ENCODE results near the gene MSLN. TPM values are rescaled to one million over a fixed set of nuclear protein-coding genes. Genes with fewer than 3 reads are reported as not detected.

MSLN gene
- total RNA-seq, 1 experiment from 2014 or later, result 0.73 TPM

GRCh38 chr16:785563-786535, 25.3 kb downstream of the MSLN start:
- Histone ChIP-seq H3K9me2 (replicated peaks; ENCODE audit: low read length) (no peaks in the 10 kb centered on the region), H3K9ac (ENCODE audit: low read length) (no peak overlapping the region), H3F3A (ENCODE audit: low read length, unreplicated experiment) (no peaks in the 10 kb centered on the region), H3K36me3 (ENCODE audit: low read depth, low read length) (no peaks in the 10 kb centered on the region; the same call in 1 of the 2 replicates), H3K27ac (ENCODE audit: low read length) (no peak overlapping the region), H3K4me3 (ENCODE audit: low read length) (no peak overlapping the region), H3K27me3 (ENCODE audit: low read length) (no peaks in the 10 kb centered on the region), H3K79me2 (ENCODE audit: low read length) (peaks cover 44% of the 10 kb centered on the region), H3K4me2 (ENCODE audit: low read length) (no peak overlapping the region), H4K20me1 (ENCODE audit: low read length) (no peaks in the 10 kb centered on the region), H3K9me3 (ENCODE audit: low read length) (no peaks in the 10 kb centered on the region), H3K4me1 (ENCODE audit: insufficient read depth, low read length) (peaks cover 19% of the 10 kb centered on the region), H2AFZ (ENCODE audit: low read length) (no peak overlapping the region)
- no TSS peak for BruUV-seq (replicated peaks)
- no peak for TF ChIP-seq EZH2phosphoT487 (IDR thresholded peaks at IDR 0.05; ENCODE audit: borderline replicate concordance, low read length)
- TF ChIP-seq EZH2 (IDR thresholded peaks at IDR 0.05; ENCODE audit: low read length, unreplicated experiment), result no peak
- TF ChIP-seq CTCF (conservative IDR thresholded peaks at IDR 0.05; ENCODE audit: low read depth, low read length), result peak; percentile 69
- ChIA-PET POLR2A (ENCODE audit: unreplicated experiment) (interaction anchor here (0.5 kb wide), 1 partner anchor 110 kb away, joined by 11 read pairs; the partner anchor contains the start of gene RHBDL1), CTCF (no interaction called here)
- ATAC-seq (no peak), DNase-seq (peak; percentile 48)
- intact Hi-C loops (cut with micrococcal nuclease), result loop anchor here (10.0 kb wide), 1 partner anchor 71 kb away; the partner anchor contains the start of gene METRN

GRCh38 chr16:787321-787966, 26.9 kb downstream of the MSLN start:
- H3K4me1 ChIP-seq (ENCODE audit: insufficient read depth, low read length), result peaks cover 19% of the 10 kb centered on the region
- intact Hi-C loops (cut with micrococcal nuclease), result loop anchor here (10.0 kb wide), 1 partner anchor 73 kb away; the partner anchor contains the start of gene METRN
- no peaks in the 10 kb centered on the region for H3K9me3 ChIP-seq (ENCODE audit: low read length)
- H3K27me3 ChIP-seq (ENCODE audit: low read length), result no peaks in the 10 kb centered on the region
- H3K79me2 ChIP-seq (ENCODE audit: low read length), result peaks cover 45% of the 10 kb centered on the region
- H3K9me2 ChIP-seq (replicated peaks; ENCODE audit: low read length), result no peaks in the 10 kb centered on the region
- CTCF ChIA-PET, result interaction anchor here (0.6 kb wide), 1 partner anchor 48 kb away, joined by 6 read pairs; no protein-coding TSS in a partner anchor
- TF ChIP-seq CTCF (conservative IDR thresholded peaks at IDR 0.05; ENCODE audit: low read depth, low read length), result no peak
- TF ChIP-seq EZH2phosphoT487 (IDR thresholded peaks at IDR 0.05; ENCODE audit: borderline replicate concordance, low read length), result no peak
- no peak for TF ChIP-seq EZH2 (IDR thresholded peaks at IDR 0.05; ENCODE audit: low read length, unreplicated experiment)
- no TSS peak for BruUV-seq (replicated peaks)
- peak overlapping the region; percentile 81 for H3K9ac ChIP-seq (ENCODE audit: low read length)
- H3K4me2 ChIP-seq (ENCODE audit: low read length), result peak overlapping the region; percentile 92
- no peaks in the 10 kb centered on the region for H4K20me1 ChIP-seq (ENCODE audit: low read length)
- H2AFZ ChIP-seq (ENCODE audit: low read length), result no peak overlapping the region
- H3K4me3 ChIP-seq (ENCODE audit: low read length), result peak overlapping the region; percentile 95
- DNase-seq (no peak), ATAC-seq (no peak)
- no peak overlapping the region for H3K27ac ChIP-seq (ENCODE audit: low read length)
- no peaks in the 10 kb centered on the region for H3F3A ChIP-seq (ENCODE audit: low read length, unreplicated experiment)
- H3K36me3 ChIP-seq (ENCODE audit: low read depth, low read length), result no peaks in the 10 kb centered on the region; the same call in 1 of the 2 replicates
- POLR2A ChIA-PET (ENCODE audit: unreplicated experiment), result interaction anchor here (0.9 kb wide), 1 partner anchor 92 kb away, joined by 9 read pairs; no protein-coding TSS in a partner anchor

Data from PC-3 (cell line).